Small intestine (tissue), 7 donors: ENCODE results near the gene GPRIN3. TPM values are rescaled to one million over a fixed set of nuclear protein-coding genes. Genes with fewer than 3 reads are reported as not detected.

Source experiments
- DNase-seq, 2 donors: peaks; one replicate each; pipeline versions ENCODE4 v3.0.0 to v3.0.0-alpha.2; 2013
- FAIRE-seq: peaks from 2 replicates; lab custom pipeline; 2012; peaks lifted over from hg19 to GRCh38; lab: Jason Lieb, UNC
- H3K27ac ChIP-seq, 3 donors: one replicate each; pipeline ENCODE4 v1.5.1; 2013; ENCODE audit warnings: low read length in 2 of 3, mild to moderate bottlenecking in 2 of 3, control low read depth in 1 of 3, inconsistent platforms in 1 of 3, low read depth in 1 of 3, moderate library complexity in 1 of 3
- H3K27me3 ChIP-seq, 3 donors: one replicate each; pipeline ENCODE4 v1.6.1; 2013; ENCODE audit warnings: low read length in 3 of 3, inconsistent platforms in 1 of 3; ENCODE audit not compliant: control insufficient read depth in 3 of 3, insufficient read depth in 3 of 3
- H3K36me3 ChIP-seq, 3 donors: one replicate each; pipeline ENCODE4 v1.6.1; 2013; ENCODE audit warnings: low read length in 3 of 3, inconsistent platforms in 1 of 3, low read depth in 1 of 3, mild to moderate bottlenecking in 1 of 3, moderate library complexity in 1 of 3; ENCODE audit not compliant: control insufficient read depth in 3 of 3, insufficient read depth in 2 of 3
- H3K4me1 ChIP-seq, 3 donors: one replicate each; pipeline ENCODE4 v1.6.1; 2013; ENCODE audit warnings: low read length in 2 of 3, inconsistent platforms in 1 of 3, low read depth in 1 of 3, mild to moderate bottlenecking in 1 of 3, moderate library complexity in 1 of 3; ENCODE audit not compliant: control insufficient read depth in 3 of 3, insufficient read depth in 2 of 3
- H3K4me3 ChIP-seq, 3 donors: one replicate each; pipeline ENCODE4 v1.5.1; 2013; ENCODE audit warnings: low read length in 3 of 3, control low read depth in 1 of 3, inconsistent platforms in 1 of 3, low read depth in 1 of 3, mild to moderate bottlenecking in 1 of 3, moderate library complexity in 1 of 3
- H3K9me3 ChIP-seq, 2 donors: one replicate each; pipeline ENCODE4 v1.6.1; 2013; ENCODE audit warnings: low read depth in 1 of 2, low read length in 1 of 2; ENCODE audit not compliant: control insufficient read depth in 2 of 2, insufficient read depth in 1 of 2
- WGBS, 3 donors: extraction: QIAGEN DNeasy Blood & Tissue Kit; methylation state at CpG; one replicate each; pipeline ENCODE4 v1.1.7; 2013; 5-methylcytosine and 5-hydroxymethylcytosine counted together
- polyA plus RNA-seq, 4 donors: library from polyadenylated mRNA; stranded (reverse) in 3 of 4; unstranded in 1 of 4; fragments of 200-250 nt in 3 of 4; fragments of 120-200 nt in 1 of 4; gene quantifications; one replicate each; pipeline versions ENCODE4 v1.2.1 to v1.2.3, GENCODE V29; 2013
- donor health status: healthy with polysubstance abuse.
- donor health status: control.
- donor health status: control.
- donor health status: Bipolar disorder and iron deficiency.
- donor health status: healthy.

GPRIN3 gene
- polyA plus RNA-seq, 4 donors, result 1.4 to 12.2 (median 3.0) TPM

DNA sequence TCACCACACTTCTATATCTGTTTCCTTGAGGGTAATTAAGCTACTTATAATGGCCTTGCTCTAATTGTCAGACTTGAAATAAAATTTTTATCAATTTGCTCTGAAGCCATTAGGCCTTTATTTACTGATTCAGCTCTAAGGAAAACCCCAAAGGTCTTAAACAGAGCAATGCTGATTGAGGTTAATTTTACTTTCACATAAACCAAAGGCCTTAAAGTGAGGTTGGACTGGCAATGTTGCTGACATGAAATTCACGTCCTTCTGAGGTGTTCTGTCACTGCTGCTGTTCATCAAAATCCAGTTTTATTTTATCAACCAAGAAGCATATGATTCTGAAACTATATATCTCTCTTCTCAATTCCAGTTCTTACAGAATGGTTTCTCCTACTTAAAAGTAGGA lies 21.7 kb upstream of the GPRIN3 start:
- no peaks in the 10 kb centered on the region for H3K4me1 ChIP-seq
- no peak for FAIRE-seq
- 78 to 91% (median 87%) methylated on average over 1 of the region's 1 CpG for WGBS, 3 donors

DNA sequence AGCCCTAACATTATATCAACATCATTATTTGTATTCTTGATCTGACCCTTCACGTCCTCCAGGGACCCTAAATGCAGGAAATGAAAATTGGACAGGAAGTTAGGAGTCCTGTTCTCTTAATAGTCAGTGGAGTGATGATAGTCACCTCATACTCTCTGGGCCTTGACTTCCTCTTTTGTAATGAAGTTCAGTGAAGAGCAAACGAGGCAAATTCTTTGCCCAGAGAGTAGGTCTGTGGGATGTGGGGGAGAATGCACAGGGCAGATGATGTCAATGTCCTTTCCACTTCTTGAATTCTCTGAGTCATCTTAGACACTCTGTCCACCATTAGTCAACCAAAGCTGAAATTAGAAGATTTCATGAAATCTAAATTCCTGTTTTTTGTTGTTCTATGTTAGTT lies 17.1 kb upstream of the GPRIN3 start:
- Histone ChIP-seq H3K9me3 (peaks cover 0 to 3% of the 10 kb centered on the region in 2 donors), H3K27ac (no peak overlapping the region), H3K36me3 (no peaks in the 10 kb centered on the region), H3K4me3 (no peak overlapping the region), H3K4me1 (no peaks in the 10 kb centered on the region), H3K27me3 (no peaks in the 10 kb centered on the region)
- no peak for FAIRE-seq
- DNase-seq, result no peak
- WGBS, 3 donors, result 39 to 84% (median 72%) methylated on average over 2 of the region's 2 CpGs

More for the DNA sequence above, 21.7 kb upstream of the GPRIN3 start:
- Histone ChIP-seq H3K9me3 (peaks cover 0 to 3% of the 10 kb centered on the region in 2 donors), H3K4me3 (no peak overlapping the region), H3K36me3 (no peaks in the 10 kb centered on the region), H3K27ac (no peak overlapping the region), H3K27me3 (no peaks in the 10 kb centered on the region)
- DNase-seq, result no peak

DNA sequence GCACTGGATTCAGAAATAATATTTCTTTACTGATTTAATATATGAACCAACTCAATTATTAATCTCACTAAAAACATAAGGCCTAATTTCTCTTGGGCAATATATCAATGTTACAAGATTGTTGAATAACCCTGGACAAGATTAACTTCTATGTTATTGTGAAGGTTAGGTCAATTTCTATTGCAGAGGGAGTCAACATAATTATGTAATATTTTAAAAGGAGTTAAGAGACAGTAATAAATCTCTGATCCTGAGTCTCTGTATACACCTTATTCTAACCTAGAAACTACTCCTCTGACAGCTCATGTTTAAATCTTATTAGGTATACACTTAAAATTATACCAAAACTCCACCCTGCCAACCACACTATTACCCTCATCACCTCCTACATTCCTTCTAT lies 15.1 kb upstream of the GPRIN3 start:
- no peak for FAIRE-seq
- Histone ChIP-seq H3K4me1 (no peaks in the 10 kb centered on the region), H3K27ac (no peak overlapping the region), H3K9me3 (no peaks in the 10 kb centered on the region), H3K36me3 (no peaks in the 10 kb centered on the region), H3K4me3 (no peak overlapping the region), H3K27me3 (no peaks in the 10 kb centered on the region)
- DNase-seq, result no peak

DNA sequence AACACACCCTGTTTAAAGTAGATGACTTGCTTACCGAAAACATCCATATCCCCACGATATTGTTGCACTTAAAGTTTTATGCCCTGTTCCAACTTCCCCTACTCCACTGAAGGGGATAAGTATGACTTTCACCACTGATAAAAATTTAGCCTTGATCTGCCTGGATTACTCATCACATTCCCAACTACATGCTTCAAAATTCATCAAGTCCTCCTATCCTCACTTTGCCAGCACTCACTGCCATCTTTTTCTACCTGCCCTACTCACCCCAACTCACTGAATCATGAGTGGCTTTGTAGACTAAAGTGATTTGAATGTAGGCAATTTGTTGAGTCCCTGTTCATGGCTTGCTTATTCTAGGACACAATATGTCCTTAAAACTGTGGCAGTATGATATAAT lies 12.2 kb upstream of the GPRIN3 start:
- no peaks in the 10 kb centered on the region for H3K27me3 ChIP-seq
- DNase-seq, result no peak
- peaks cover 0 to 7% (median 0%) of the 10 kb centered on the region in 3 donors for H3K4me1 ChIP-seq
- H3K36me3 ChIP-seq, result no peaks in the 10 kb centered on the region
- H3K27ac ChIP-seq, result no peak overlapping the region
- FAIRE-seq, result no peak
- no peaks in the 10 kb centered on the region for H3K9me3 ChIP-seq
- H3K4me3 ChIP-seq, result no peak overlapping the region
- 97% methylated on average over 2 of the region's 2 CpGs for WGBS, 3 donors

DNA sequence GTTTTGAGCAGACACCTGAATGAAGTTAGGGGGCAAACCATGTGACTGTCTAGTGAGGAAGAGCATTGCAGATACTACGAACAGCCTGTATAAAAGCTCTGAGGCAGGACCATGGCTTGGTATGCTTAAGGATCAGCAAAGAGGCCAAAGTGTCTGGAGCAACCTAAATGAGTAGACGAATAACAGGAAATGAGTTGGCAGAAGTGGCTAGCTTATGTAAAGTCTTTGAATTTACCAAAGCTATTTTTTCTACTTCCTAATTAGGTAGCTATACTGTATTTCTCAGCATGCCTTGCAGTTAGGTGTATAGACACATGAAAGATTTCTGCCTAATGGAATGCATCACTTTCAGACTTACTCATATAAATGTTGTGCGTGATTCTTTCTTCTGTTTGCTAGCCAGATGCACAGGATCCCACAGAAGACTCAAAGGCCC lies 9.3 kb upstream of the GPRIN3 start:
- FAIRE-seq (no peak), DNase-seq (peak in 1 of 2 donors; percentile 24)
- H3K36me3 ChIP-seq, result no peaks in the 10 kb centered on the region
- no peaks in the 10 kb centered on the region for H3K27me3 ChIP-seq
- WGBS, 3 donors, result 37 to 42% (median 41%) methylated on average over 3 of the region's 3 CpGs
- peak overlapping the region in 1 of 3 donors; percentile 76 for H3K27ac ChIP-seq
- no peaks in the 10 kb centered on the region for H3K9me3 ChIP-seq
- peaks cover 0 to 7% (median 0%) of the 10 kb centered on the region in 3 donors for H3K4me1 ChIP-seq
- H3K4me3 ChIP-seq, result no peak overlapping the region

DNA sequence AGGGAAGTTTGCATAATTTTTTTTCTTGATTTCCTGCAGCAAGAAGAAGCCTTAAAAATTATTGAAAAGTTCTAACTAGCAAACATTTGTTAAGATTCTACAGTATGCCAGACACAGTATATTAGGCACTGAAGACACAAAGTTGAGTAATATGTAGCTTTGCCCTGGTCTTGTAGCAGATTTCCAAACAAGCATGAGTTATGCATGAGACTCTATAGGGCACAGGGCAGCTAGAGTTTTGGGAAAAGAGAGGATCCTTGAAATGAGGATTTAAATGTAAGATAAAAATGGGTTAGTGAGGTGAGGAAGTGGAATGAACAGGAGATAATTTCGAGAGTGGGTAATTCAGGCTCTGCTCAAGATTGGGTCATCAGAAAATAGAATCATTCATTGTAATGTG lies 8.6 kb upstream of the GPRIN3 start:
- no peak for DNase-seq
- no peaks in the 10 kb centered on the region for H3K36me3 ChIP-seq
- peak overlapping the region in 1 of 3 donors; percentile 4 for H3K27ac ChIP-seq
- H3K9me3 ChIP-seq, result no peaks in the 10 kb centered on the region
- H3K4me1 ChIP-seq, result peaks cover 0 to 7% (median 0%) of the 10 kb centered on the region in 3 donors
- whole genome bisulfite sequencing, 3 donors, result 58 to 79% (median 67%) methylated on average over 1 of the region's 1 CpG
- H3K27me3 ChIP-seq, result no peaks in the 10 kb centered on the region
- no peak overlapping the region for H3K4me3 ChIP-seq
- no peak for FAIRE-seq

DNA sequence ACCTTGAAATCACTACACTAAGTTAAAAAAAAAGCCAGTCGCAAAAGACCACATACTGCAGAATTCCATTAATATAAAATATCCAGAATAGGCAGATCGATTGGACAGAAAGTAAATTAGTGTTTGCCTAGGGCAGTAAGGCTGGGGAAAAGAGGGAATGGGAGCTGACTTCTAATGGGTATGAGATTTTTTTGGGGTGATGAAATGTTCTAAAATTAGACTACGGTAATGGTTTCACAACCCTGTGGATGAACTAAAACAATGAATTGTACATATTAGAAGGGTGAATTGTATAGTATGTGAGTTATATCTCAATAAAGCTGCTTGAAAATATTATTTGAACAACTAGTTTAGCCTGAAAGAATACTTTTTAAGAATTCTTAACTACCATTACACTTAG lies 6.7 kb upstream of the GPRIN3 start:
- H3K4me1 ChIP-seq, result peaks cover 0 to 7% (median 0%) of the 10 kb centered on the region in 3 donors
- H3K9me3 ChIP-seq, result no peaks in the 10 kb centered on the region
- 96 to 97% (median 97%) methylated on average over 3 of the region's 3 CpGs for WGBS, 3 donors
- no peaks in the 10 kb centered on the region for H3K36me3 ChIP-seq
- no peaks in the 10 kb centered on the region for H3K27me3 ChIP-seq
- H3K4me3 ChIP-seq, result no peak overlapping the region
- FAIRE-seq, result no peak
- H3K27ac ChIP-seq, result no peak overlapping the region
- no peak for DNase-seq

DNA sequence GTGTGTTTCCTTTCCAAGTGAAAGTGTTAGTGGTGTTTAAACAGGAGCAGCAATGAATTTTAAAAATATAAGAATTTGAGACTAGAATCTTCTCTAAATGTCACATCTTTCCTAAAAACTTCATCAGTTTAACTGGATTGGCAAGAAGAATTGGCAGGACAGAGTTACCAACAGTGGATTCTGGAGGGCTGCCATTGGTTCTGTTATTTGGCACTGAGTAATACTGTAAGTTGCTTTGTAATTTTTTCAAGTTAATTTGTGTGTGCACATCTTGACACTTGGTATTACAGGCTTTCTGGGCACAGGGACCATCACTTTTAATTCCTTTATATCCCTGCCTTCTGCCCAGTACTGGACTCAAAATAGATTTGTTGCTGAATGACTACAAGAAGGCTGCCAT lies 4.5 kb upstream of the GPRIN3 start:
- no peaks in the 10 kb centered on the region for H3K36me3 ChIP-seq
- no peak for DNase-seq
- FAIRE-seq, result no peak
- H3K9me3 ChIP-seq, result no peaks in the 10 kb centered on the region
- no peak overlapping the region for H3K4me3 ChIP-seq
- H3K27ac ChIP-seq, result no peak overlapping the region
- H3K4me1 ChIP-seq, result peaks cover 2 to 10% (median 7%) of the 10 kb centered on the region in 3 donors
- H3K27me3 ChIP-seq, result no peaks in the 10 kb centered on the region

DNA sequence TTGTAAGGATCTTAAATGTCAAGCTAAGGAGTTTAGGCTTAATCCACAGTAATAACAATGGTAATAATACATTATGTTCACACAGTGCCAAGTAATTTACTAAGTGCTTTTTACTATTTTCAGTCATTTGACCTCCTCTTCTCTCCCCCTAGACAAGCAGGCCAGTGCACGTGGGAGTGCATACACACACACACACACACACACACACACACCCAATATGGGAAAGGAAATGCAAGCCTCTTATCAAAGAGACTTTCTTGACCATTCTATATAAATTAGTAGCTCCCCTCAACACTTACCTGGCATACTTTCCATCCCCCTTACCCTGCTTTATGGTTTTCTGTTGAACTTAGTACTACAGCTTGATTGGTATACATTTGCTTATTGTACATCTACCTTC lies 3.8 kb upstream of the GPRIN3 start:
- Histone ChIP-seq H3K36me3 (no peaks in the 10 kb centered on the region), H3K9me3 (no peaks in the 10 kb centered on the region), H3K4me3 (no peak overlapping the region), H3K27me3 (no peaks in the 10 kb centered on the region), H3K27ac (no peak overlapping the region), H3K4me1 (peaks cover 2 to 7% (median 6%) of the 10 kb centered on the region in 3 donors)
- FAIRE-seq (no peak), DNase-seq (no peak)
- 64 to 100% (median 65%) methylated on average over 1 of the region's 1 CpG for whole genome bisulfite sequencing, 3 donors
